ENCODE data around the gene GSTO2.

Gene GSTO2

DNA sequence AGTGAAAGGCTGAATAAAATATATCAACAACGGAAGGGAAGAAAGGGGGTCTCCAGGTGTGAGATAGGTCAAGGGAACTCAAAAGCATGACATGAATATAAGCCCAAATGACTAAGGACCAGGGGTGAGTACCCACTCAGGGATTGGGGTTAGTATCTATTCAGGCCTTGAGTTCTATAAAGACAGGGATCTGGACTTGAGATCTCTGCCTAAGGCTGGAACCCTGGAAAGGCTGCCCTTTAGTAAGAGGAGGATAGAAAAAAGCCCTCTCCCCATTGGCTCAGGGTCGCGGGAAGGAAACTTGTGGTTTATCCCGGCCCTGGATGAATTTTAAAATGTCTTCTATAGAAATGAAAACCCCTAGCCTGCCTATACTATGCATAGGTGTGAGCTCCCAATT lies 71.7 kb downstream of the GSTO2 start:
- TF ChIP-seq, protein P1, sequence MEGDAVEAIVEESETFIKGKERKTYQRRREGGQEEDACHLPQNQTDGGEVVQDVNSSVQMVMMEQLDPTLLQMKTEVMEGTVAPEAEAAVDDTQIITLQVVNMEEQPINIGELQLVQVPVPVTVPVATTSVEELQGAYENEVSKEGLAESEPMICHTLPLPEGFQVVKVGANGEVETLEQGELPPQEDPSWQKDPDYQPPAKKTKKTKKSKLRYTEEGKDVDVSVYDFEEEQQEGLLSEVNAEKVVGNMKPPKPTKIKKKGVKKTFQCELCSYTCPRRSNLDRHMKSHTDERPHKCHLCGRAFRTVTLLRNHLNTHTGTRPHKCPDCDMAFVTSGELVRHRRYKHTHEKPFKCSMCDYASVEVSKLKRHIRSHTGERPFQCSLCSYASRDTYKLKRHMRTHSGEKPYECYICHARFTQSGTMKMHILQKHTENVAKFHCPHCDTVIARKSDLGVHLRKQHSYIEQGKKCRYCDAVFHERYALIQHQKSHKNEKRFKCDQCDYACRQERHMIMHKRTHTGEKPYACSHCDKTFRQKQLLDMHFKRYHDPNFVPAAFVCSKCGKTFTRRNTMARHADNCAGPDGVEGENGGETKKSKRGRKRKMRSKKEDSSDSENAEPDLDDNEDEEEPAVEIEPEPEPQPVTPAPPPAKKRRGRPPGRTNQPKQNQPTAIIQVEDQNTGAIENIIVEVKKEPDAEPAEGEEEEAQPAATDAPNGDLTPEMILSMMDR (IDR thresholded peaks at IDR 0.05), result no peak
- Histone ChIP-seq H3K4me3 (ENCODE audit: low read depth, low read length) (no peak overlapping the region), H3K27ac (peak overlapping the region; percentile 93), H3K27me3 (ENCODE audit: control insufficient read depth, insufficient read depth, low read length) (no peaks in the 10 kb centered on the region), H3K4me1 (peaks cover 4% of the 10 kb centered on the region), H3K9ac (no peak overlapping the region), H3K9me3 (ENCODE audit: control insufficient read depth, low read length) (no peaks in the 10 kb centered on the region), H3K4me2 (ENCODE audit: low read length) (no peak overlapping the region), H3K36me3 (ENCODE audit: control insufficient read depth, insufficient read depth, low read length) (no peaks in the 10 kb centered on the region), H3K79me2 (peaks cover 8% of the 10 kb centered on the region), H2AFZ (peak overlapping the region; percentile 98)

DNA sequence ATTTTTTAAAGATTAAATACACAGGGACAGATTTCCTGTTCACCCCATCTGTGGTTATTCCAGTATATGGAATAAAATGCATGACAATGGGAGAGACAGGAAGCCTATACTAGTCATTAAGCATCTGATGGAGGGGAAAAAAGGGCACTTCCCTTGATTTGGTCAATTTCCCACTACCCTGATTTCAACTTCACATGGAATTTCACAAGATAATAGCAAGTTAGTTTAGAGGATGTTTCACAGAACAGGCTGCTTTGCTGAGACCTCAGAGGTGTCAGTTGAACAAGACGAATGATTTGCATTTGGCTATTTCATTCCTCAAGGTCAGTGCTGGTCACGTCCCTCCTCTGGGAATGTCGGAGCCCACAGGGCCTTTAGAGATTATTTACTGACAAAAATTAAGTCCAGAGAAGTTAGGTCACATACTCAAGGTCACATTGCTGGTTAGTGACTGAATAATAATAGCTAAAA lies 74.0 kb downstream of the GSTO2 start:
- H3K4me2 ChIP-seq (ENCODE audit: low read length), result no peak overlapping the region
- H3K36me3 ChIP-seq (ENCODE audit: control insufficient read depth, insufficient read depth, low read length), result no peaks in the 10 kb centered on the region
- H2AFZ ChIP-seq, result peak overlapping the region; percentile 59
- H3K9me3 ChIP-seq (ENCODE audit: control insufficient read depth, low read length), result no peaks in the 10 kb centered on the region
- no peak overlapping the region for H3K9ac ChIP-seq
- no peaks in the 10 kb centered on the region for H3K79me2 ChIP-seq
- peaks cover 4% of the 10 kb centered on the region for H3K4me1 ChIP-seq
- H3K27ac ChIP-seq, result peak overlapping the region; percentile 61
- TF ChIP-seq, protein P1 (IDR thresholded peaks at IDR 0.05), result no peak
- H3K27me3 ChIP-seq (ENCODE audit: control insufficient read depth, insufficient read depth, low read length), result no peaks in the 10 kb centered on the region
- no peak overlapping the region for H3K4me3 ChIP-seq (ENCODE audit: low read depth, low read length)

DNA sequence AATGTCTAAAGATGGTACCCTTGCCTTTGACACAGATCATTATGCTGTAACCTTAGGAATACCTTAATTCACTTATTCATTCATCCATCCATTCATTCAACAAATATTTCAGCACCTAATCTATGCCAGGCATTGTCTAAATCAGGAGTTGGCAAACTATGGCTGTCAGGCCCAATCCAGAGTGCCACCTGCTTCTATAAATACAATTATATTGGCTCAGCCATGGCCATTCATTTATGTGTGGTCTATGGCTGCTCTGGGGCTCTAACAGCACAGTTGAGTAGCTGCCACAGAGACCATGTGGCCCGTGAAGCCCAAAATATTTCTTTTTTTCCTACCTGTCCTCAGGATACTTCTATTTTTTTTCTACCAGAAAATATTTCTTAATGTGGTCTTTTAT lies 75.2 kb downstream of the GSTO2 start:
- Histone ChIP-seq H2AFZ (no peak overlapping the region), H3K9me3 (ENCODE audit: control insufficient read depth, low read length) (no peaks in the 10 kb centered on the region), H3K27ac (no peak overlapping the region), H3K4me3 (ENCODE audit: low read depth, low read length) (no peak overlapping the region), H3K4me2 (ENCODE audit: low read length) (no peak overlapping the region), H3K36me3 (ENCODE audit: control insufficient read depth, insufficient read depth, low read length) (no peaks in the 10 kb centered on the region), H3K27me3 (ENCODE audit: control insufficient read depth, insufficient read depth, low read length) (no peaks in the 10 kb centered on the region), H3K79me2 (no peaks in the 10 kb centered on the region), H3K9ac (no peak overlapping the region), H3K4me1 (peaks cover 4% of the 10 kb centered on the region)
- TF ChIP-seq, protein P1 (IDR thresholded peaks at IDR 0.05), result no peak

DNA sequence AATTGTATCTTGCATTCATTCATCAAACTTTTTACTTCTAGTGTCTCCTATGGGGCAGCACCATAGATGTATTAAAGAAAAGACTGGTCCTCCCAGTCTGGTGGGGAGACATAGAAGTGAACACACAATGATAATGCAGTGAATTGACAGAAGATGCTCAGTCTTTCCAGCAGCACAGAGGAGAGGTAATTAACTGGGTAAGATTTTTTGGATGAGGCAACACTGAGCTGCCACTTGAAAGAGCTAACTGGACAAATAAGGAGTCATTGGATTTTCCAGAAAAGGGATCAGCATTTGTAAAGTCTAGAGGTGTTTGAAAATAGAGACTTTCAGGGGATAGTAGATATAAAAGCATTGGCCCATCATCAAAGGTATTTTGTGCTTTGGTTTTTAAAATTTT lies 76.5 kb downstream of the GSTO2 start:
- peaks cover 9% of the 10 kb centered on the region for H3K4me1 ChIP-seq
- no peak overlapping the region for H3K9ac ChIP-seq
- H3K27ac ChIP-seq, result no peak overlapping the region
- H3K27me3 ChIP-seq (ENCODE audit: control insufficient read depth, insufficient read depth, low read length), result no peaks in the 10 kb centered on the region
- H3K9me3 ChIP-seq (ENCODE audit: control insufficient read depth, low read length), result no peaks in the 10 kb centered on the region
- no peak overlapping the region for H3K4me3 ChIP-seq (ENCODE audit: low read depth, low read length)
- H2AFZ ChIP-seq, result no peak overlapping the region
- TF ChIP-seq, protein P1 (IDR thresholded peaks at IDR 0.05), result no peak
- H3K79me2 ChIP-seq, result no peaks in the 10 kb centered on the region
- H3K36me3 ChIP-seq (ENCODE audit: control insufficient read depth, insufficient read depth, low read length), result no peaks in the 10 kb centered on the region
- no peak overlapping the region for H3K4me2 ChIP-seq (ENCODE audit: low read length)

DNA sequence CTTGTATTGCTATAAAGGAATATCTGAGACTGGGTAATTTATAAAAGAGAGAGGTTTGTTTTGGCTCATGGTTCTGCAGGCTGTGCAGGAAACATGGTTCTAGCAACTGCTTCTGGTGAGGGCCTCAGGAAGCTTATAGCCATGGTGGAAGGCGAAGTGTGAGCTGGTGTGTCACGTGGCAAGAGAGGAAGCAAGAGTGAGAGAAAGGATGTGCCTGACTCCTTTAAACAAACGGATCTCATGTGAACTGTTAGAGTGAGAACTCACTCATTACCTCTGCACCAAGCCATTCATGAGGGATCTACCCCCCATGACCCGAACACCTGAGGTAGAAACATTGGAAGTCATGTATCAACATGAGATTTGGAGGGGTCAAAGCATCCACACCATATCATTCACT lies 77.0 kb downstream of the GSTO2 start:
- H3K4me2 ChIP-seq (ENCODE audit: low read length), result no peak overlapping the region
- no peaks in the 10 kb centered on the region for H3K36me3 ChIP-seq (ENCODE audit: control insufficient read depth, insufficient read depth, low read length)
- no peak overlapping the region for H3K4me3 ChIP-seq (ENCODE audit: low read depth, low read length)
- TF ChIP-seq, protein P1 (IDR thresholded peaks at IDR 0.05), result no peak
- H3K79me2 ChIP-seq, result no peaks in the 10 kb centered on the region
- no peaks in the 10 kb centered on the region for H3K9me3 ChIP-seq (ENCODE audit: control insufficient read depth, low read length)
- no peak overlapping the region for H2AFZ ChIP-seq
- no peak overlapping the region for H3K27ac ChIP-seq
- peaks cover 9% of the 10 kb centered on the region for H3K4me1 ChIP-seq
- no peaks in the 10 kb centered on the region for H3K27me3 ChIP-seq (ENCODE audit: control insufficient read depth, insufficient read depth, low read length)
- no peak overlapping the region for H3K9ac ChIP-seq
